ES-I3 (cell line): ENCODE results near the gene SPTLC2.
"Not testable (repeated sequence)": the region's sequence is repeated elsewhere in the genome, so short reads cannot be mapped to it uniquely, and the experiment has no call there.

ENCODE experiments used
- H3K36me3 ChIP-seq: 2 replicates; pipeline ENCODE4 v1.6.1; 2013; ENCODE audit warnings: mild to moderate bottlenecking, low read length, control low read depth, moderate library complexity; ENCODE audit not compliant: insufficient read depth
- H3K4me1 ChIP-seq: 2 replicates; pipeline ENCODE4 v1.6.1; 2013; ENCODE audit warnings: mild to moderate bottlenecking, control low read depth, low read length; ENCODE audit not compliant: insufficient read depth
- H3K9ac ChIP-seq: 2 replicates; pipeline ENCODE4 v1.6.1; 2013; ENCODE audit warnings: low read depth, mild to moderate bottlenecking, low read length, moderate library complexity
- H3K9me3 ChIP-seq: 2 replicates; pipeline ENCODE4 v1.6.1; 2013; ENCODE audit warnings: mild to moderate bottlenecking, low read length, moderate library complexity; ENCODE audit not compliant: control insufficient read depth, insufficient read depth

The SPTLC2 gene

GRCh38 chr14:77610553-77610952, 5.9 kb downstream of the SPTLC2 start:
- no peaks in the 10 kb centered on the region for H3K9me3 ChIP-seq
- H3K4me1 ChIP-seq, result peaks cover 24% of the 10 kb centered on the region
- H3K9ac ChIP-seq, result no peak overlapping the region
- H3K36me3 ChIP-seq, result no peaks in the 10 kb centered on the region

- H3K36me3 ChIP-seq, result no peaks in the 10 kb centered on the region
- H3K9ac ChIP-seq, result no peak overlapping the region
- H3K4me1 ChIP-seq, result peaks cover 24% of the 10 kb centered on the region
- H3K9me3 ChIP-seq, result no peaks in the 10 kb centered on the region
These were observed 6.5 kb downstream of the SPTLC2 start for GRCh38 chr14:77609922-77610321.

- peaks cover 18% of the 10 kb centered on the region for H3K4me1 ChIP-seq
- H3K36me3 ChIP-seq, result no peaks in the 10 kb centered on the region; the same call in 1 of the 2 replicates
- peaks cover 4% of the 10 kb centered on the region; the same call in 1 of the 2 replicates for H3K9me3 ChIP-seq
- H3K9ac ChIP-seq, result no peak overlapping the region
These were observed 8.6 kb downstream of the SPTLC2 start for GRCh38 chr14:77607741-77608302.

GRCh38 chr14:77605392-77605972, 11.0 kb downstream of the SPTLC2 start:
- Histone ChIP-seq H3K36me3 (no peaks in the 10 kb centered on the region; the same call in 1 of the 2 replicates), H3K9me3 (peaks cover 15% of the 10 kb centered on the region), H3K4me1 (peaks cover 9% of the 10 kb centered on the region; the same call in 1 of the 2 replicates), H3K9ac (no peak overlapping the region)

GRCh38 chr14:77603654-77604255, 12.7 kb downstream of the SPTLC2 start:
- Histone ChIP-seq H3K36me3 (no peaks in the 10 kb centered on the region; the same call in 1 of the 2 replicates), H3K4me1 (peaks cover 9% of the 10 kb centered on the region; the same call in 1 of the 2 replicates), H3K9me3 (peaks cover 15% of the 10 kb centered on the region), H3K9ac (no peak overlapping the region)

GRCh38 chr14:77603031-77603430, 13.4 kb downstream of the SPTLC2 start:
- peaks cover 15% of the 10 kb centered on the region for H3K9me3 ChIP-seq
- H3K36me3 ChIP-seq, result no peaks in the 10 kb centered on the region; the same call in 1 of the 2 replicates
- H3K9ac ChIP-seq, result no peak overlapping the region
- peaks cover 3% of the 10 kb centered on the region; the same call in 1 of the 2 replicates for H3K4me1 ChIP-seq

GRCh38 chr14:77601846-77602619, 14.4 kb downstream of the SPTLC2 start:
- Histone ChIP-seq H3K9me3 (peaks cover 15% of the 10 kb centered on the region), H3K4me1 (no peaks in the 10 kb centered on the region), H3K36me3 (no peaks in the 10 kb centered on the region; the same call in 1 of the 2 replicates), H3K9ac (no peak overlapping the region)

- H3K4me1 ChIP-seq, result no peaks in the 10 kb centered on the region
- peaks cover 15% of the 10 kb centered on the region for H3K9me3 ChIP-seq
- no peak overlapping the region for H3K9ac ChIP-seq
These were observed 16.5 kb downstream of the SPTLC2 start for GRCh38 chr14:77599889-77600288.

GRCh38 chr14:77598366-77599070, 17.9 kb downstream of the SPTLC2 start:
- Histone ChIP-seq H3K9ac (no peak overlapping the region), H3K36me3 (peaks cover 3% of the 10 kb centered on the region), H3K4me1 (0 out of 2 replicates have a peak, but pooled peaks cover 4% of the 10 kb centered on the region), H3K9me3 (peaks cover 15% of the 10 kb centered on the region)

More at GRCh38 chr14:77599889-77600288, 16.5 kb downstream of the SPTLC2 start:
- peaks cover 3% of the 10 kb centered on the region for H3K36me3 ChIP-seq

GRCh38 chr14:77593501-77593961, 22.9 kb downstream of the SPTLC2 start:
- Histone ChIP-seq H3K9ac (no peak overlapping the region), H3K9me3 (no peaks in the 10 kb centered on the region), H3K36me3 (peaks cover 3% of the 10 kb centered on the region; the same call in 1 of the 2 replicates), H3K4me1 (0 out of 2 replicates have a peak, but pooled peaks cover 4% of the 10 kb centered on the region)

- no peaks in the 10 kb centered on the region for H3K9me3 ChIP-seq
- no peaks in the 10 kb centered on the region; the same call in 1 of the 2 replicates for H3K36me3 ChIP-seq
- no peak overlapping the region for H3K9ac ChIP-seq
- H3K4me1 ChIP-seq, result 0 out of 2 replicates have a peak, but pooled peaks cover 4% of the 10 kb centered on the region
These were observed 25.5 kb downstream of the SPTLC2 start for GRCh38 chr14:77590845-77591485.

- H3K36me3 ChIP-seq, result no peaks in the 10 kb centered on the region
- H3K9ac ChIP-seq, result no peak overlapping the region
- 0 out of 2 replicates have a peak, but pooled peaks cover 4% of the 10 kb centered on the region for H3K4me1 ChIP-seq
- H3K9me3 ChIP-seq, result no peaks in the 10 kb centered on the region
These were observed 27.3 kb downstream of the SPTLC2 start for GRCh38 chr14:77589099-77589498.

GRCh38 chr14:77588411-77589025, 27.9 kb downstream of the SPTLC2 start:
- not testable (repeated sequence) for H3K36me3 ChIP-seq, H3K9ac ChIP-seq, H3K4me1 ChIP-seq, H3K9me3 ChIP-seq
